ENCODE data around the gene PAK6. TPM values are rescaled to one million over a fixed set of nuclear protein-coding genes. Genes with fewer than 3 reads are reported as not detected.
A peak's percentile ranks its signal among the peaks of the same experiment; 100 is the strongest.

Gene PAK6
- total and polyA plus RNA-seq, 11 donors, result 0.93 to 17.4 (median 7.6) TPM

- H3K4me1 ChIP-seq, result peaks cover 0 to 25% (median 0%) of the 10 kb centered on the region in 12 donors
- DNase-seq (peak; percentile 43 to 81 (median 52)), ATAC-seq (peak; percentile 39 to 63 (median 57))
- peaks cover 0 to 6% (median 0%) of the 10 kb centered on the region in 9 donors for H3K27me3 ChIP-seq
- no peaks in the 10 kb centered on the region for H3K9me3 ChIP-seq
- no peak for TF ChIP-seq POLR2A (IDR thresholded peaks at IDR 0.05)
- TF ChIP-seq, protein P1, sequence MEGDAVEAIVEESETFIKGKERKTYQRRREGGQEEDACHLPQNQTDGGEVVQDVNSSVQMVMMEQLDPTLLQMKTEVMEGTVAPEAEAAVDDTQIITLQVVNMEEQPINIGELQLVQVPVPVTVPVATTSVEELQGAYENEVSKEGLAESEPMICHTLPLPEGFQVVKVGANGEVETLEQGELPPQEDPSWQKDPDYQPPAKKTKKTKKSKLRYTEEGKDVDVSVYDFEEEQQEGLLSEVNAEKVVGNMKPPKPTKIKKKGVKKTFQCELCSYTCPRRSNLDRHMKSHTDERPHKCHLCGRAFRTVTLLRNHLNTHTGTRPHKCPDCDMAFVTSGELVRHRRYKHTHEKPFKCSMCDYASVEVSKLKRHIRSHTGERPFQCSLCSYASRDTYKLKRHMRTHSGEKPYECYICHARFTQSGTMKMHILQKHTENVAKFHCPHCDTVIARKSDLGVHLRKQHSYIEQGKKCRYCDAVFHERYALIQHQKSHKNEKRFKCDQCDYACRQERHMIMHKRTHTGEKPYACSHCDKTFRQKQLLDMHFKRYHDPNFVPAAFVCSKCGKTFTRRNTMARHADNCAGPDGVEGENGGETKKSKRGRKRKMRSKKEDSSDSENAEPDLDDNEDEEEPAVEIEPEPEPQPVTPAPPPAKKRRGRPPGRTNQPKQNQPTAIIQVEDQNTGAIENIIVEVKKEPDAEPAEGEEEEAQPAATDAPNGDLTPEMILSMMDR (IDR thresholded peaks at IDR 0.05), result peak in 7 of 12 donors; percentile 4 to 38 (median 24)
- intact Hi-C loops (cut with DNase I), result loop anchor here in 1 of 10 donors (2.0 kb wide), 1 partner anchor 29 kb away; no protein-coding TSS in a partner anchor
- peak within 1 kb of the TSS in 10 of 12 donors; percentile 9 to 65 (median 33) for H3K4me3 ChIP-seq
- peaks cover 0 to 12% (median 0%) of the 10 kb centered on the region in 9 donors for H3K36me3 ChIP-seq
- WGBS, 4 donors, result 57 to 71% (median 60%) methylated on average over 11 to 15 of the region's 15 CpGs
- H3K27ac ChIP-seq, result peak within 1 kb of the TSS in 5 of 12 donors; percentile 54 to 95 (median 63)
These were observed 68.8 kb downstream of the PAK6 start, which contains the start of gene PLCB2 for GRCh38 chr15:40307421-40308211. PLCB2 (minus strand) TSS chr15:40307935; CDS start chr15:40307672, 263 bp downstream.

DNA sequence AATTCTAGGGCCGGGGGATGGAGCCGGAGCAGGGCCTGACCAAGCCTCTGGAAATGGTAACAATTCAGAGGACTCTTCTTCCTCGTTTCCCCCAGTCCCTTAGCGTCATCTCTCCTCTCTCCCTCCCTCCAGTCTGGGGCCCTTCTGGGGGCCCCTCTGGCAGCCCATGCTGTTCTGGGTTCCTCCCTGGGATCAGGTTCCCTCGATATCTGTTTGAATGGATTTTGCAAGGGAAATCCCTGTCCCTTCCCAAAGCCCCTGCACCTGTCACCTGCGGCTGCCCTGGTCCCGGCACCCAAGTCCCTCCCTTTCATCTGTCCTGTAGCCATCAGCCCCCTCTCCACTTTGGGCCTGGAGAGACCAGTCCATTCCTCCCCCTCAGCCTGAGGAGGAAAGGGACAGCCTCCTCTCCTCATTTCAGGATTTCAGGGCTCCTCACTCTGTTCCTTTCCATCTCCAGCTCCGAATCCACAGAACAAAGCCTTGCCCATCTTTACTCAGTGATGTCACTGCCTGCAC is 70.5 kb downstream of the PAK6 start:
- Histone ChIP-seq H3K4me1 (peaks cover 0 to 37% (median 3%) of the 10 kb centered on the region in 12 donors), H3K9me3 (no peaks in the 10 kb centered on the region), H3K27me3 (peaks cover 0 to 6% (median 0%) of the 10 kb centered on the region in 9 donors), H3K36me3 (no peaks in the 10 kb centered on the region), H3K4me3 (peak overlapping the region in 1 of 12 donors; percentile 65), H3K27ac (peak overlapping the region in 1 of 12 donors; percentile 95)
- ATAC-seq, result no peak
- no peak for DNase-seq
- 73 to 80% (median 79%) methylated on average over 8 of the region's 8 CpGs for WGBS, 4 donors
- intact Hi-C loops (cut with DNase I), result loop anchor here in 2 of 10 donors (1.0 to 2.0 kb wide), 2 partner anchors 30 to 31 kb away; no protein-coding TSS in a partner anchor
- TF ChIP-seq, protein P1 (IDR thresholded peaks at IDR 0.05), result no peak
- no peak for TF ChIP-seq POLR2A (IDR thresholded peaks at IDR 0.05)

DNA sequence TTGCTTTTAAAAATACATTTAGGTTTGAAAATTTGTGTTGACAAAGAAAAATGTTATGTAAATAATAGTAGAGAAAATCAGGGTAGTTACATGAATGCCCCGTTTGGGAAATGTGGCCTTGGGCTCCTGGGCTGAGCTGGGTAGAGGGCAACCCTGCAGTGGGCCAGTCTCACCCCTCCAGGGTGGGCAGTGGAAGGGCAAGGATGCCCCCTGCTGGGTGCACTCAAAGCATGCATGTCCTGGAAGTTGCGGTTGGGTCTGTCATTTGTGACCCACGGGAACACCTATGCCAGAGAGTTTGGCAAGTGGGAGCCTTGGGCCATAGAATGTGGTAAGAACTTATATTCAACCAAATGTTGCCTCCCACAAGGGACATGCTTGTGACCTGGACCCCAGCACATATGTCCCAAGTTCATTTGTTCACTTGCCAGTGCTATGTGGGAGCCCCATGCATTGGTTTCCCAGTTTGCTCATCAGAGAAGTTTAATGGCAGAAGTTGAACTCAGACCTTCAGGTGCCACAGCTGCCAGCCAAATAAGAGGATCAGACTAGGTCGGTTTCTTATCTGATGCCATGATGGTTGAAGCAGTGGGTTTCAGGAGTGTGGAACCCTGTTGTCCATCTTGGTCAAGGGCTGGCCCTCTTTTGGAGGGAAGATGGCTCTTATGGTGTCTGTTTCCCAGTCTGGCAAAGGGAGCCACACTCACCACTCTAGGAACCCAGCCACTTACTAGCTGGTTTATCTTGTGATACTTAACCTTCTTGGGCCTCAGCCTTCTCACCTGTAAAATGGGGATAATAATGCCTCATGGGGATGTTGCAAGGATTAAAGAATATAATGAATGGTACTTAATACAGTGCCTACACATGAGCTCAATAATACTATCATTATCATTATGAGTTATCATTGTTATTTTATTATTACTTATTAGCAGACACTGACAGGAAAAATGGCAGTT is 71.4 kb downstream of the PAK6 start:
- ATAC-seq (peak; percentile 70 to 81 (median 76)), DNase-seq (peak; percentile 65 to 86 (median 72))
- Histone ChIP-seq H3K27me3 (peaks cover 0 to 6% (median 0%) of the 10 kb centered on the region in 9 donors), H3K36me3 (no peaks in the 10 kb centered on the region), H3K4me1 (peaks cover 0 to 37% (median 3%) of the 10 kb centered on the region in 12 donors), H3K4me3 (no peak overlapping the region), H3K9me3 (no peaks in the 10 kb centered on the region), H3K27ac (no peak overlapping the region)
- WGBS, 4 donors, result 11 to 14% (median 12%) methylated on average over 4 of the region's 4 CpGs
- TF ChIP-seq, protein P1 (IDR thresholded peaks at IDR 0.05), result peak; percentile 65 to 81 (median 76)
- no peak for TF ChIP-seq POLR2A (IDR thresholded peaks at IDR 0.05)
- intact Hi-C loops (cut with DNase I), result loop anchor here in 9 of 10 donors (1.0 to 10.0 kb wide), 7 partner anchors 29 to 115 kb away; partner anchors contain the start of genes DISP2 (in 1 of the 9) and PAK6 (in 1 of the 9)

All from heart left ventricle (tissue), 16 donors.